Gastrocnemius medialis (tissue), 4 donors: ENCODE data around the gene HSPA14. TPM values are rescaled to one million over a fixed set of nuclear protein-coding genes. Genes with fewer than 3 reads are reported as not detected.

ENCODE experiments used
- ATAC-seq, 2 donors: fragments of 150-250 bp; one replicate each; pipeline ENCODE4 v1.9.1; 2016
- DNase-seq, 2 donors: peaks; one replicate each; pipeline ENCODE4 v3.0.0-alpha.2; 2019
- H3K27ac ChIP-seq, 4 donors: fragments of 200-600 bp; sonication (generic); 1 replicate in 1 of 4; 2 replicates in 3 of 4; pipeline ENCODE4 v1.5.1; 2016 to 2018; ENCODE audit warnings: mild to moderate bottlenecking in 2 of 4, moderate library complexity in 1 of 4
- H3K27me3 ChIP-seq, 3 donors: fragments of 200-600 bp; sonication (generic) in 2 of 3; 1 replicate in 1 of 3; 2 replicates in 2 of 3; pipeline versions ENCODE4 v1.5.1 to v1.6.0; 2016 to 2019; ENCODE audit warnings: mild to moderate bottlenecking in 1 of 3, moderate library complexity in 1 of 3
- H3K36me3 ChIP-seq, 2 donors: fragments of 200-600 bp; sonication (generic) in 1 of 2; one replicate each; pipeline ENCODE4 v1.5.1; 2017 to 2018
- H3K4me1 ChIP-seq, 2 donors: fragments of 200-600 bp; sonication (generic) in 1 of 2; one replicate each; pipeline ENCODE4 v1.5.1; 2016 to 2017; ENCODE audit warnings: mild to moderate bottlenecking in 2 of 2
- H3K4me3 ChIP-seq, 4 donors: fragments of 200-600 bp; sonication (generic) in 3 of 4; 1 replicate in 1 of 4; 2 replicates in 3 of 4; pipeline ENCODE4 v1.5.1; 2016 to 2019; ENCODE audit warnings: mild to moderate bottlenecking in 2 of 4
- H3K9me3 ChIP-seq, 3 donors: fragments of 200-600 bp; sonication (generic) in 2 of 3; 1 replicate in 1 of 3; 2 replicates in 2 of 3; pipeline ENCODE4 v1.5.1; 2016 to 2019
- POLR2A ChIP-seq, 2 donors: fragments of 450-650 bp; IDR thresholded peaks; one replicate each; pipeline ENCODE4 v1.6.1; 2017; ENCODE audit warnings: antibody characterized with exemption in 2 of 2, mild to moderate bottlenecking in 2 of 2, moderate library complexity in 2 of 2
- in situ Hi-C, 4 donors: fragments of 200-750 bp; cut with MboI; loops; one replicate each; pipeline versions ENCODE4 v1.15.0 to v1.8.0; 2017; ENCODE audit warnings: low sequenced_read_pairs in 4 of 4
- intact Hi-C: fragments of 100-400 bp; cut with DNase I; formaldehyde crosslinking; loops from one replicate; pipeline ENCODE4 v1.15.1; 2023; ENCODE audit warnings: low total_unique reads
- total RNA-seq, 4 donors: library from RNA; depleted of rRNA; stranded (reverse); fragments of >200 nt; gene quantifications; one replicate each; pipeline versions ENCODE4 v1.1.0 to v1.2.3, GENCODE V29; 2016
- TF ChIP-seq, protein P1 (sequence below), 5 experiments: fragments of 450-650 bp in 3 of 5; fragments of 200-600 bp in 2 of 5; sonication (generic) in 2 of 5; IDR thresholded peaks in 4 of 5; conservative IDR thresholded peaks in 1 of 5; 1 replicate in 4 of 5; 2 replicates in 1 of 5; pipeline ENCODE4 v1.5.1; 2016 to 2019; ENCODE audit warnings: antibody characterized with exemption in 5 of 5, mild to moderate bottlenecking in 3 of 5, moderate library complexity in 3 of 5

The HSPA14 gene
- total RNA-seq, 4 donors from 2014 or later, result 17.7 to 25.5 (median 22.1) TPM

- Histone ChIP-seq H3K27me3 (no peaks in the 10 kb centered on the region), H3K4me3 (no peak overlapping the region), H3K9me3 (no peaks in the 10 kb centered on the region), H3K36me3 (peaks cover 3 to 63% of the 10 kb centered on the region in 2 donors), H3K4me1 (no peaks in the 10 kb centered on the region), H3K27ac (no peak overlapping the region)
- no peak for TF ChIP-seq POLR2A (IDR thresholded peaks at IDR 0.05)
- TF ChIP-seq, protein P1, sequence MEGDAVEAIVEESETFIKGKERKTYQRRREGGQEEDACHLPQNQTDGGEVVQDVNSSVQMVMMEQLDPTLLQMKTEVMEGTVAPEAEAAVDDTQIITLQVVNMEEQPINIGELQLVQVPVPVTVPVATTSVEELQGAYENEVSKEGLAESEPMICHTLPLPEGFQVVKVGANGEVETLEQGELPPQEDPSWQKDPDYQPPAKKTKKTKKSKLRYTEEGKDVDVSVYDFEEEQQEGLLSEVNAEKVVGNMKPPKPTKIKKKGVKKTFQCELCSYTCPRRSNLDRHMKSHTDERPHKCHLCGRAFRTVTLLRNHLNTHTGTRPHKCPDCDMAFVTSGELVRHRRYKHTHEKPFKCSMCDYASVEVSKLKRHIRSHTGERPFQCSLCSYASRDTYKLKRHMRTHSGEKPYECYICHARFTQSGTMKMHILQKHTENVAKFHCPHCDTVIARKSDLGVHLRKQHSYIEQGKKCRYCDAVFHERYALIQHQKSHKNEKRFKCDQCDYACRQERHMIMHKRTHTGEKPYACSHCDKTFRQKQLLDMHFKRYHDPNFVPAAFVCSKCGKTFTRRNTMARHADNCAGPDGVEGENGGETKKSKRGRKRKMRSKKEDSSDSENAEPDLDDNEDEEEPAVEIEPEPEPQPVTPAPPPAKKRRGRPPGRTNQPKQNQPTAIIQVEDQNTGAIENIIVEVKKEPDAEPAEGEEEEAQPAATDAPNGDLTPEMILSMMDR (IDR thresholded peaks at IDR 0.05 in 4 of 5, conservative IDR thresholded peaks at IDR 0.05 in 1 of 5), result no peak
- DNase-seq (no peak), ATAC-seq (no peak)
- in situ Hi-C loops (no loop called here), intact Hi-C loops (no loop called here)
These were observed 72.8 kb downstream of the HSPA14 start for GRCh38 chr10:14910953-14911352.

DNA sequence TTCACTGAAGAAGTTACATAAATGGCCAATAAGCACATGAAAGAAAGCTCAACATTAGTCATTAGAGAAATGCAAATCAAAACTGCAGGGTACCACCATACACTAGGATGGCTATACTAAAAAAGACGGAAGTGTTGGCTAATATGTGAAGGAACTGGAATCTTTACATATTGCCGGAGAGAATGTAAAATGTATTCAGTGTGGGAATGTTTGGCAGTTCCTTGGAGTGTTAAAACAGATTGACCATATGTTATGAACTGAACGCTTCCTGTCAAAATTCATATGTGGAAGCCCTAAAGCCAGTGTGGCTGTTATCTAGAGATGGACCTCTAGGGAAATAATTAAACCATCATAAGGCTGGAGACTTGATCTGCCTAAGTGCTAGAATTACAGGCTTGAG lies 73.7 kb downstream of the HSPA14 start:
- peaks cover 3 to 71% of the 10 kb centered on the region in 2 donors for H3K36me3 ChIP-seq
- H3K4me3 ChIP-seq, result no peak overlapping the region
- DNase-seq (no peak), ATAC-seq (no peak)
- intact Hi-C loops (no loop called here), in situ Hi-C loops (no loop called here)
- no peak overlapping the region for H3K27ac ChIP-seq
- H3K9me3 ChIP-seq, result peaks cover 0 to 5% (median 0%) of the 10 kb centered on the region in 3 donors
- no peaks in the 10 kb centered on the region for H3K27me3 ChIP-seq
- no peak for TF ChIP-seq POLR2A (IDR thresholded peaks at IDR 0.05)
- TF ChIP-seq, protein P1 (IDR thresholded peaks at IDR 0.05 in 4 of 5, conservative IDR thresholded peaks at IDR 0.05 in 1 of 5), result no peak
- no peaks in the 10 kb centered on the region for H3K4me1 ChIP-seq

- no peak for ATAC-seq
- no peaks in the 10 kb centered on the region for H3K27me3 ChIP-seq
- intact Hi-C loops (no loop called here), in situ Hi-C loops (no loop called here)
- no peaks in the 10 kb centered on the region for H3K4me1 ChIP-seq
- no peak overlapping the region for H3K4me3 ChIP-seq
- no peak for DNase-seq
- H3K9me3 ChIP-seq, result peaks cover 0 to 18% (median 0%) of the 10 kb centered on the region in 3 donors
- peaks cover 0 to 74% of the 10 kb centered on the region in 2 donors for H3K36me3 ChIP-seq
- TF ChIP-seq POLR2A (IDR thresholded peaks at IDR 0.05), result no peak
- TF ChIP-seq, protein P1 (IDR thresholded peaks at IDR 0.05 in 4 of 5, conservative IDR thresholded peaks at IDR 0.05 in 1 of 5), result no peak
- H3K27ac ChIP-seq, result no peak overlapping the region
These were observed 78.5 kb downstream of the HSPA14 start for GRCh38 chr10:14916600-14916999.

- DNase-seq (no peak), ATAC-seq (no peak)
- H3K4me3 ChIP-seq, result no peak overlapping the region
- intact Hi-C loops, result no loop called here
- peaks cover 0 to 18% (median 0%) of the 10 kb centered on the region in 3 donors for H3K9me3 ChIP-seq
- H3K27ac ChIP-seq, result no peak overlapping the region
- H3K27me3 ChIP-seq, result no peaks in the 10 kb centered on the region
- TF ChIP-seq, protein P1 (IDR thresholded peaks at IDR 0.05 in 4 of 5, conservative IDR thresholded peaks at IDR 0.05 in 1 of 5), result no peak
- TF ChIP-seq POLR2A (IDR thresholded peaks at IDR 0.05), result no peak
- H3K36me3 ChIP-seq, result peaks cover 0 to 83% of the 10 kb centered on the region in 2 donors
- in situ Hi-C loops, result no loop called here
- H3K4me1 ChIP-seq, result no peaks in the 10 kb centered on the region
These were observed 79.7 kb downstream of the HSPA14 start for GRCh38 chr10:14917827-14918226.

DNA sequence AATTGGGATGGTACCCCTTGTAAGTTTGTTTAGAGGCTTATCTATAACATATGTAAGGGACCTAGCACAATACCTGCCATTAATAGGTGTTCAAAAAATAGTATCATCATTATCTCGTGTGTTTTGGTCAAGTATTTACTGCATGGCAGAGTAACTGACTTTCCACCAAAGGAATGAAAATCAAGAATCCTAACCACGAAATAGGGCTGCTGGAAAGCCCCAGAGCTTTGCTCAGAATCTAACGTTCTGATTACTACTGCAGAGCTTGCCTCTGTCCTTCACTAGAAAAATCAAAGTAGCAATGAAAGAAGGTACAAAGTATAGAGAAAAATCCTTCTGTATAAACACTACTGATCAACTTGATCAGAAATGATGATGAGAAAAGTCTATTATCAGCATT lies 80.9 kb downstream of the HSPA14 start:
- in situ Hi-C loops, result no loop called here

More for the DNA sequence above, 80.9 kb downstream of the HSPA14 start:
- Histone ChIP-seq H3K9me3 (peaks cover 0 to 18% (median 0%) of the 10 kb centered on the region in 3 donors), H3K4me1 (no peaks in the 10 kb centered on the region), H3K27me3 (no peaks in the 10 kb centered on the region), H3K36me3 (peaks cover 0 to 78% of the 10 kb centered on the region in 2 donors), H3K27ac (no peak overlapping the region), H3K4me3 (no peak overlapping the region)
- ATAC-seq (no peak), DNase-seq (no peak)
- TF ChIP-seq, protein P1 (IDR thresholded peaks at IDR 0.05 in 4 of 5, conservative IDR thresholded peaks at IDR 0.05 in 1 of 5), result no peak
- no peak for TF ChIP-seq POLR2A (IDR thresholded peaks at IDR 0.05)
- intact Hi-C loops, result no loop called here
